ENCODE measurements around the gene CNTNAP4. TPM values are rescaled to one million over a fixed set of nuclear protein-coding genes. Genes with fewer than 3 reads are reported as not detected.

Gene CNTNAP4
- total RNA-seq, 4 donors from 2014 or later, result not detected

DNA sequence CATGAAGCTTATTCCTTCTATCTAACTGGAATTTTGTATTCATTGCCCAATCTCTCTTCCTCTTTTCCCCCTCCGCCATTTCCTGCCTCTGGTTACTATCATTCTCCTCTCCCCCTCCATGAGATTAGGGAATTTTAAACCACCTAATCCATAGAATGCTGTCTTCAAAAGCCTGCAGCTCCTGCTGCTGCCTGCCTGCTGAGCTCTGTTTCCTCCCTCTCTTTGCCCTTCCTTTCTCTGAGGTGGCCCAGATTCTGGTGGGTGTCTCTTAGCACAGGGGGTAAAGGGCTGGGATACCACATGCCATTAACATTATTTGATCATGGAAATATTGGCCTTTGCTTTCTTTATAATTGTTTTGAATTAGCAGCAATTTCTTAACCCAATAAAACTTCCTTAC, 241.6 kb downstream of the CNTNAP4 start:
- TF ChIP-seq EP300 (IDR thresholded peaks at IDR 0.05; ENCODE audit: low read depth), result no peak
- TF ChIP-seq POLR2AphosphoS5 (IDR thresholded peaks at IDR 0.05), result no peak
- TF ChIP-seq POLR2A (IDR thresholded peaks at IDR 0.05), result no peak
- TF ChIP-seq, protein P1, sequence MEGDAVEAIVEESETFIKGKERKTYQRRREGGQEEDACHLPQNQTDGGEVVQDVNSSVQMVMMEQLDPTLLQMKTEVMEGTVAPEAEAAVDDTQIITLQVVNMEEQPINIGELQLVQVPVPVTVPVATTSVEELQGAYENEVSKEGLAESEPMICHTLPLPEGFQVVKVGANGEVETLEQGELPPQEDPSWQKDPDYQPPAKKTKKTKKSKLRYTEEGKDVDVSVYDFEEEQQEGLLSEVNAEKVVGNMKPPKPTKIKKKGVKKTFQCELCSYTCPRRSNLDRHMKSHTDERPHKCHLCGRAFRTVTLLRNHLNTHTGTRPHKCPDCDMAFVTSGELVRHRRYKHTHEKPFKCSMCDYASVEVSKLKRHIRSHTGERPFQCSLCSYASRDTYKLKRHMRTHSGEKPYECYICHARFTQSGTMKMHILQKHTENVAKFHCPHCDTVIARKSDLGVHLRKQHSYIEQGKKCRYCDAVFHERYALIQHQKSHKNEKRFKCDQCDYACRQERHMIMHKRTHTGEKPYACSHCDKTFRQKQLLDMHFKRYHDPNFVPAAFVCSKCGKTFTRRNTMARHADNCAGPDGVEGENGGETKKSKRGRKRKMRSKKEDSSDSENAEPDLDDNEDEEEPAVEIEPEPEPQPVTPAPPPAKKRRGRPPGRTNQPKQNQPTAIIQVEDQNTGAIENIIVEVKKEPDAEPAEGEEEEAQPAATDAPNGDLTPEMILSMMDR (IDR thresholded peaks at IDR 0.05), result no peak
- Histone ChIP-seq H3K9me3 (no peaks in the 10 kb centered on the region), H3K27ac (no peak overlapping the region), H3K4me1 (no peaks in the 10 kb centered on the region), H3K36me3 (no peaks in the 10 kb centered on the region), H3K27me3 (no peaks in the 10 kb centered on the region), H3K4me3 (no peak overlapping the region)
- intact Hi-C loops (cut with DNase I; ENCODE audit: low total_unique reads), result no loop called here
- in situ Hi-C loops (cut with MboI; ENCODE audit: low pct_ligation_motif_present in 1 of 4, low pct_unique_long_range_greater_than_20kb in 1 of 4, low sequenced_read_pairs in 3 of 4), result no loop called here
- WGBS, 2 donors (ENCODE audit: low coverage in 1 of 2), result 50 to 56% methylated on average over 1 of the region's 1 CpG
- no peak for DNase-seq

DNA sequence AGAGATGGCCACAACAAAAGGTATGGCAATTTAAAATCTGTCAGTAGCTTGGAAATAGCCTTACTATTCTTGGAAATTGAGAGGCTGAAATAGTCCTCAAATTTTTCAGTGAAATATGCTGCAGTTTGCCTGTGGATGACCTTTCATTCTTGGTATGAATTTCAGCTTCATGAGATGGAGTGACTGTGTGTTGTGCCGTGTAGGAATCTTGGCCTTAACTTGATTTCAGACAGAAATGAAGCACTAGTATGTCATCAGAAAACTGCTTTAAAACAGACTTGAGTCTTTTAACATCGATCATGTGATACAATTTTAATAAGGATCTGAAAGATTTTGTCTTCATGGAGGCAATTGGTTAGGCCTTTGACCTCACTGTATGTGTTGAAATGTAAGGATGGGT, 247.2 kb downstream of the CNTNAP4 start:
- H3K4me1 ChIP-seq, result no peaks in the 10 kb centered on the region
- 74 to 86% methylated on average over 2 of the region's 2 CpGs for WGBS, 2 donors (ENCODE audit: low coverage in 1 of 2)
- no peak for DNase-seq
- H3K36me3 ChIP-seq, result no peaks in the 10 kb centered on the region
- H3K27ac ChIP-seq, result no peak overlapping the region
- no peaks in the 10 kb centered on the region for H3K27me3 ChIP-seq
- H3K9me3 ChIP-seq, result no peaks in the 10 kb centered on the region
- in situ Hi-C loops (cut with MboI; ENCODE audit: low pct_ligation_motif_present in 1 of 4, low pct_unique_long_range_greater_than_20kb in 1 of 4, low sequenced_read_pairs in 3 of 4) (no loop called here), intact Hi-C loops (cut with DNase I; ENCODE audit: low total_unique reads) (no loop called here)
- H3K4me3 ChIP-seq, result no peak overlapping the region
- TF ChIP-seq POLR2AphosphoS5 (IDR thresholded peaks at IDR 0.05), result no peak
- no peak for TF ChIP-seq EP300 (IDR thresholded peaks at IDR 0.05; ENCODE audit: low read depth)
- TF ChIP-seq POLR2A (IDR thresholded peaks at IDR 0.05), result no peak
- TF ChIP-seq, protein P1 (IDR thresholded peaks at IDR 0.05), result no peak

DNA sequence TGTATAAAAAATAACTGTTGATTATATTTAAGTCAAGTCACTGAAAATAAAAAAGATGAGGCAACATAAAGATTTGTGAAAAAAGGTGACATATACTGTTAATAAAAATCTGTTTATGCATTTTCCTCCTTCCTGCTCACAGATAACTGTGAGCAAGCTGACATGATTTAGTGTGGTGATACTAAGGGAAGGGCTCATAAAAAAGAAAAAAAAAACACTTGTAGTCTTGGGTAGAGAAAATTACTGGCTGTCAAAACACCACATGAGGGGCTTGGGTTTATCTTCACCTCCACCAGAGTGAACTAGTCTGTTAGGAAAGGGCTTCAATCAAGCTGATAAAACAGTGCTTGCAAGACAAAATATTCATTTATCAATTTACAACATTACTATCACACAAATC, 247.6 kb downstream of the CNTNAP4 start:
- TF ChIP-seq EP300 (IDR thresholded peaks at IDR 0.05; ENCODE audit: low read depth) (no peak), POLR2AphosphoS5 (IDR thresholded peaks at IDR 0.05) (no peak), POLR2A (IDR thresholded peaks at IDR 0.05) (no peak)
- TF ChIP-seq, protein P1 (IDR thresholded peaks at IDR 0.05), result no peak
- H3K9me3 ChIP-seq, result no peaks in the 10 kb centered on the region
- H3K27me3 ChIP-seq, result no peaks in the 10 kb centered on the region
- H3K4me1 ChIP-seq, result no peaks in the 10 kb centered on the region
- no peak for DNase-seq
- intact Hi-C loops (cut with DNase I; ENCODE audit: low total_unique reads) (no loop called here), in situ Hi-C loops (cut with MboI; ENCODE audit: low pct_ligation_motif_present in 1 of 4, low pct_unique_long_range_greater_than_20kb in 1 of 4, low sequenced_read_pairs in 3 of 4) (no loop called here)
- no peak overlapping the region for H3K4me3 ChIP-seq
- H3K27ac ChIP-seq, result no peak overlapping the region
- H3K36me3 ChIP-seq, result no peaks in the 10 kb centered on the region

DNA sequence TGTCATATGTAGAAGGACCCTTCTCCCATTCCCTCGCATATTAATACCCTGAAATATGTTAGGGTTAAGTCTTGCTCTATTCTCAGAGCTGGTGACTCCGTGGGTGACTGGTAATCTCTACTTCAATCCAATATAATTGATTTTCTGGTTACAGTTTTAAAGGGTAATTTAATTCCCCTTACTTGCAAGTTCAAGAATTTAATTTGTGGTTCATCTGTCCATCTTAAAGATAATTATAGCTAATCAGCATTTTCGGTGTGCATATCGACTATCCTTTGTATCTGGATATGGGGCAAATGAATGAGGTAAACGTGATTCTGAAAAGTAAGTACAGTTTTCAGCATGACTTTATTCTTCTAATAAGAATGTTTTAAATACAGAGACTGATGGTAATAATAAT, 250.0 kb downstream of the CNTNAP4 start:
- no peak overlapping the region for H3K27ac ChIP-seq
- DNase-seq, result no peak
- WGBS, 2 donors (ENCODE audit: low coverage in 1 of 2), result 78 to 83% methylated on average over 5 of the region's 5 CpGs
- no peaks in the 10 kb centered on the region for H3K27me3 ChIP-seq
- in situ Hi-C loops (cut with MboI; ENCODE audit: low pct_ligation_motif_present in 1 of 4, low pct_unique_long_range_greater_than_20kb in 1 of 4, low sequenced_read_pairs in 3 of 4) (no loop called here), intact Hi-C loops (cut with DNase I; ENCODE audit: low total_unique reads) (no loop called here)
- H3K9me3 ChIP-seq, result no peaks in the 10 kb centered on the region
- TF ChIP-seq POLR2AphosphoS5 (IDR thresholded peaks at IDR 0.05), result no peak
- no peak for TF ChIP-seq POLR2A (IDR thresholded peaks at IDR 0.05)
- no peak for TF ChIP-seq EP300 (IDR thresholded peaks at IDR 0.05; ENCODE audit: low read depth)
- TF ChIP-seq, protein P1 (IDR thresholded peaks at IDR 0.05), result no peak
- H3K36me3 ChIP-seq, result no peaks in the 10 kb centered on the region
- no peaks in the 10 kb centered on the region for H3K4me1 ChIP-seq
- H3K4me3 ChIP-seq, result no peak overlapping the region
